ENCODE data around the gene COG4.
"Not testable (repeated sequence)": the region's sequence is repeated elsewhere in the genome, so short reads cannot be mapped to it uniquely, and the experiment has no call there.

Gene COG4

GRCh38 chr16:70465999-70466804, 57.2 kb downstream of the COG4 start:
- in situ Hi-C loops (cut with HindIII; ENCODE audit: low sequenced_read_pairs) = no loop called here

- in situ Hi-C loops (cut with HindIII; ENCODE audit: low sequenced_read_pairs) = no loop called here
Measured at GRCh38 chr16:70463235-70463634, 60.1 kb downstream of the COG4 start.

GRCh38 chr16:70460737-70461261, 62.6 kb downstream of the COG4 start:
- in situ Hi-C loops (cut with HindIII; ENCODE audit: low sequenced_read_pairs) = no loop called here

- in situ Hi-C loops (cut with HindIII; ENCODE audit: low sequenced_read_pairs) = no loop called here
Measured at GRCh38 chr16:70457446-70458166, 65.7 kb downstream of the COG4 start.

GRCh38 chr16:70455910-70456309, 67.4 kb downstream of the COG4 start:
- in situ Hi-C loops (cut with HindIII; ENCODE audit: low sequenced_read_pairs) = no loop called here

- in situ Hi-C loops (cut with HindIII; ENCODE audit: low sequenced_read_pairs) = no loop called here
Measured at GRCh38 chr16:70454222-70455034, 68.9 kb downstream of the COG4 start, which contains the start of gene FCSK. Gene FCSK (plus strand): TSS chr16:70454595. CDS start chr16:70463191, 8,596 bp downstream.

GRCh38 chr16:70453892-70454221, 69.5 kb downstream of the COG4 start:
- in situ Hi-C loops (cut with HindIII; ENCODE audit: low sequenced_read_pairs) = no loop called here

- in situ Hi-C loops (cut with HindIII; ENCODE audit: low sequenced_read_pairs) = no loop called here
Measured at GRCh38 chr16:70453117-70453891, 70.0 kb downstream of the COG4 start.

GRCh38 chr16:70451004-70451340, 72.4 kb downstream of the COG4 start:
- in situ Hi-C loops (cut with HindIII; ENCODE audit: low sequenced_read_pairs) = not testable (repeated sequence)

- in situ Hi-C loops (cut with HindIII; ENCODE audit: low sequenced_read_pairs) = not testable (repeated sequence)
Measured at GRCh38 chr16:70450142-70451003, 73.0 kb downstream of the COG4 start.

- in situ Hi-C loops (cut with HindIII; ENCODE audit: low sequenced_read_pairs) = no loop called here
Measured at GRCh38 chr16:70448075-70448474, 75.3 kb downstream of the COG4 start.

GRCh38 chr16:70444249-70445063, 78.9 kb downstream of the COG4 start:
- in situ Hi-C loops (cut with HindIII; ENCODE audit: low sequenced_read_pairs) = no loop called here

GRCh38 chr16:70442344-70442743, 81.0 kb downstream of the COG4 start:
- in situ Hi-C loops (cut with HindIII; ENCODE audit: low sequenced_read_pairs) = no loop called here

GRCh38 chr16:70441406-70441990, 81.9 kb downstream of the COG4 start:
- in situ Hi-C loops (cut with HindIII; ENCODE audit: low sequenced_read_pairs) = no loop called here

GRCh38 chr16:70440009-70440692, 83.2 kb downstream of the COG4 start:
- in situ Hi-C loops (cut with HindIII; ENCODE audit: low sequenced_read_pairs) = no loop called here

- in situ Hi-C loops (cut with HindIII; ENCODE audit: low sequenced_read_pairs) = no loop called here
Measured at GRCh38 chr16:70438969-70439862, 84.1 kb downstream of the COG4 start, which contains the start of gene ST3GAL2. Gene ST3GAL2 (minus strand): TSS chr16:70439100. CDS start chr16:70398530, 40,570 bp downstream.

- in situ Hi-C loops (cut with HindIII; ENCODE audit: low sequenced_read_pairs) = no loop called here
Measured at GRCh38 chr16:70438585-70438968, 84.8 kb downstream of the COG4 start.
